ENCODE measurements around the gene YKT6. TPM values are rescaled to one million over a fixed set of nuclear protein-coding genes. Genes with fewer than 3 reads are reported as not detected.

Gene YKT6
- polyA plus RNA-seq, 3 donors, result 75.6 to 80.0 (median 77.7) TPM

DNA sequence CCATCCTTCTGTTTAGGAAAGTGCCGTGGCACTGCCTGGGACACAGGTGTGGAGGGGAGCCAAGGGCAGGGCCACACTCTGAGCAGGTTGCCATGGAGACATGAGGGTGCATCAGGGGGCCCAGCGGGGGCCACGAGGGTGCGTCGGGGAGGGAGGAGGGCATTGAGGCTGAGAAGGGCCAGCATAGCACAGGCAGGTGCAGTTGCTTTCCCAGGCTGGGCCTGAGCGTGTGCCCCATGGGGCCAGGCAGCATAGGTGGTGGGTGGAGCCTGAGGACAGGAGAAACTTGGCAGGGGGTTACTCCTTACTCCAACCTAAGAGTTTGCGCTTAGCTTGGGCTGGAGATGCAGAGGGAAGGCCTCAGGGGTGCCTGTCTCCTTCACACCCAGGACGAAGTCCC lies 15.2 kb downstream of the YKT6 start:
- no peak for DNase-seq

DNA sequence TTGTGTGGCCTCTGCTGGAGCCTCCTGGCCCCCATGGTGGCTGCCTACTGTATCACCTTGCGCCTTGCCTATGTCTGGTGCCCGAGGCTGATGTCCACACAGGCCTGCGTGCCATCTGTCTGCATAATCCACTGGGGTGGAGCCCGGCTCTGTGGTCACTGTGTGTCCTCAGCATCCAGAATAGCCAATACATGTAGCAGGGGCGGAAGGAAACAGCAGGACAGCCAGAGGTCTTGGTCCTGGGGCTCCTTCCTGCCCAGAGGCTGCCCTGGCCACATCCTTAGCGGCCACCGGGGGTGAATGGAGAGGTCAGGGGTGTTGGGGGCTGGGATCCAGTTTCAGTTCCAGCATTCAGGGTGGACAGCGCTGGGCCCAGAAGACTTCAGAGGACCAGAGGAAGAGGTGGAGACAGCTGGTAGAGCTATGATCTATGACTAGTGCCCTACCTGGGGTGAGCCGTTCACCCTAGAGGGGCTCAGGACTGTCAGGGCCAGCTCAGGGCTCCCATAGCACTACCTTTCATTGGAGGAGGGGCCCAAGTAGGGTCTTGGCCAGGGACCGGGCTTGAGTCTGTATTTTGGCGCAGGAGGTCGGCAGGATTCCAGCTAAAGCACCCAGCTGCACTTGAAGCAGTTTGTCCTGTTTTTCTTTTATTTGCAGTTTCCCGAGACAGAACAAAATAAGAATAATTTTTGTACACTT lies 15.9 kb downstream of the YKT6 start:
- no peak for DNase-seq

DNA sequence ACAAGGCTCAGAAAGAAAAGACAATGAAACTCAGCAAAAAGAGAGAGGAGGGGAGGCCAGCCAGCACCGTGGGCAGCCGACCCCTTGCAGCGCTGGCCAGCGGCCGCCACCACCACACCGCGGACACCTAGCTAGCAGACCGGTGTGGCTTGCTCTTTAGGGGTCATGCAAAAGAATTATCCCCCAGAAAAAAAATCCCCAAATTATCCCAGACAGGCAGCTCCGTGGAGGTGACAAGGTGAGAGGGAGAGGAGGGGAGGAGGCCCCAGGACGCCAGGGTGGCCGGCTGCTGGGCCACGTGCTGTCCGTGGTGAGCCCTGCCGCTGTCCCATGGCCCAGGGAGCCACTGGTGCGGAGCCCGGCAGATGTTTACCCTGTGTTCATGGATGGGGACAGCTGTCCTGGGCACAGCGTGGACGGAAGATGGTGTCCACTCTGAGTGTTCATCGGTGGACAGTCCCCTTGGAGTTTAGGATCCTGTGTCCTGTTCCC lies 16.5 kb downstream of the YKT6 start:
- no peak for DNase-seq

DNA sequence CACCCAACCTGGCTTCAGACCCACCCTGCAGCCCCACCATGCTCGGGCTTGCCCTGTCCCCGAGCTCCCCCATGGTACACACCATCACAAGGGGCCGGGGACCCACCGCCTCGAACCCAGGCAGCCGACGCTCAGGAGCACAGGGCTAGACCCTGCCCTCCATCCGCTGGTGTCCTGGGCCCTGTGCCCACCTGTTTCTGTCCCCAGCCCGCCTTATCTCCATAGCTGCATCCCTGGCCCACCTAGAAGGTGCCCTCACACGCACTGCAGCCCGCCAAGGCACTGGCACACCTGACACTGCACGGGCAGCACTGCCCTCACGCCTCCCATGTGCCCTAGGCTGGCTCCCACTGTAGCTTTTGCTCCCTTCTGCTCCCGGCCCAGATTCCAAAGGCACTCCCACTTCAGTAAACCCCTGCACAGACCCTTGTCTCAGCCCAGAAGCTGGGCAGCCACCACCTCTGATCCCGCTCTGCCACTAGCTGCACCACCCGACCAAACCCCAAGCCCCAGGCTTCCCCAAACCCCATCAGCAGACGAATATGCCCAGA lies 17.1 kb downstream of the YKT6 start:
- DNase-seq, result no peak

DNA sequence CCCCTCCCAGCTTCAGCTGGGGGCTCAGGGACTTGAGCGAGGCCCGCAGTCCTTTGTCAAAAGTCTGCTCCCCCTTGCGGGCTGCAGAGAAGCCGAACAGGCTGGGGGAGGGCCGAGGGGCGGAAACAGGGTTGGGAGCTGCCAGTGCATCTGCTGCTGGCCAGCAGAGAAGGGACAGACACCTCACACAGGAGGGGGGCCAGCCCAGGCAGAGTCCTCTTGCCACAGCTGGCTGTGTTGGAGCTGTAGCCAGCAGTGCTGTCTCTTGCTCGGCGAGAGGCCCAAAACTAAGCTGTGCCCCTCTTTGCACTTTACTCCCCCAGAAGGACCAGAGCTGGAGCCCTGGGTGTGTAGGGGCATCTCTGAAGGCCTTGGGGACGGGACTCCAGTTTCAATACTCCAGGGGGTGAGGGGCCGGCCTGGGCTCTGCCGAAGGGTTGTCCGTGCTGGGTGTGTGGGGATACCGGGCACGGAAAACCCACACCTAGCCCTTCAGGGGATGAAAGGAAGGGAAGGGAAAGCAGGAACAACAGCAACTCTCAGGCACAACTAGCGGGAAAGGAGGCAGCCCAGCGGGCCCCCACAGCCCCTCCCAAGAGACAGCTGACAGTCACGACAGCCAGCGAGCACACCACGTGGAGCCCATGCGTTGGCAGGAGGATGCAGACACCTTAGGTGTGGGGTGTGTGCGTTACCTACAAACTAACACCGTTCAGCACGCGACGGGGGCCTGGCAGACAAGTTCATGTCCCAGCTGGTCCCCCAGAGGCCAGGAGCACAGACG lies 17.8 kb downstream of the YKT6 start:
- no peak for DNase-seq

DNA sequence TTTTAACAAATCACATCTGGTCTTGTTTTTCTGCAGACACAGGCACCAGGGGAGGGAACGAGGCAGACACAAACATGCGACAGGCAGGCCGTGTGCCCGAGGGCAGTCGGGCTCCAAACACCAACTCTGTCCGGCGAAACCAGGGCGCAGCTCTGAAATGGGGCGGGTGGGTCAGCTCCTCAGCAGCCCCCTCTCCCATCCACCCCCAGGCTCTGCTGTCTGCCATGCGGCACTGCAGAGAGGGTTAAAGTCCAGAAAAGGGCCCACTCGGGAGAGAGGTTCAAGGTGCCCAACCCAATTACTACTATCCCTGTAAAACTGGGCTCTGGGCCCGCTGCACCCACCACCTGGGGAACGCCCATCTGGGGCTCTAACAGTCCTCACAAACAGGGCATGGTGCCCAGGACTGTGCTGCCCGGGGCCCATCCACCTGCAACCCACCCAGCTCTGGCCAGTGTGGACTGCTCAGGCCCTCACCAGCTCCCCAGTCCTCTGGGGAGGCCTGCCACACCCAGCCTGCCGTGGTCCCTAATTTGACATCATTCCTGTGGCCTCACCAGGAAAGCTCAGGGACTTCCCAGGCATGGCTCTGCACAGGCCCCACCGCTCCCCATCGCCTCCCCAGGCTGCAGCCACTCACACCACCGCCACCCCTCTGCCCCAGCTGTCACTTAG lies 18.7 kb downstream of the YKT6 start:
- DNase-seq, result no peak

DNA sequence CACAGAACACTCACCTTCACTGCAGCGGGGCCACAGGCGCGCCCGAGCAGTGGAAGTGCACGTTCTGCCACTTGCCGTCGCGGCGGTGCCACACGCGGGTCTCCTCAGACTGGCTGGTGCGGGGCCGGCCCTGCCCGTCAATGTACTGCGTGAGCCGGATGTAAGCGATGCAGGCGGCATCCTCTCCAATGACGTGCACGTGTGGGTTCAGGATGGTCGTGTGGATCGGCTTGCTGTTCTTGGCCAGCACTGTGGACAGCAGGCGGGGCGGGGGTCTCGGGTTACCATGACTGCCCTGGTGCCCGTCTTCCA lies 19.2 kb downstream of the YKT6 start:
- no peak for DNase-seq

DNA sequence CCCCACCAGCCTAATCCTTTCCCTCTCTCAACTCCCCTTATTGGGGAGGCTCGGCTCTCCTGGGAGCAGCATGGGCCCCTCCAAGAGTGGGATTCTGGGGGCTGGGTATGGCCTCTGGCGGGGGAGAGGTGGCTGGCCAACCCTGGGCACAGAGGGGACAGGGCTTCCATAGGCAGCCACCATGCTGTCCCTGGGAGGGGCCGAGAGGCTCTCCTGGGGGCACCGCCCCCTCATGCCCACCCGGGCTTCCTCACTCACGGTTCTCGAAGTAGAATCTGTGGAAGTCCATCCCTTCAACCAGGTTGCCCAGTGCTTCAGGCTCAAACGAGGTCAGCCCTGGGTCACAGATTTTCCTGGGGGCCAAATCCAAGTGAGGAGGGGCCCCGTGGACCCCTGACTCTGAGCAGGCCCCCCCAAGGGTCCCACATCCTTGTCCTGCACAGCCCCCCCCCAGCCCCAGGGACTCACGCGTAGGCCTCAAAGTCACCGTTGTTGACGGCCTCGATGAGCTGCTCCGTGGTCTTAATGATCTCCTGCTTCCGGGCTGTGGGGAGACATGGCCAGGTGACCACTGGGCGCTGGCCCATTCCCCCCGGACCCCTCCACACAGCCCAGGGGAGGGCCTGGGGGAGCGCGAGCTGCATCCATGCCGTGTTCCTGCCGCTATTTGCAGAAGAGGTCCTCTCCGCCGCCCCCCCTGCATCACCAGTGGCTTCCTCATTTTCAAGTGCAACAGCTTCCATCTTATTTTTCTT lies 19.8 kb downstream of the YKT6 start:
- no peak for DNase-seq

DNA sequence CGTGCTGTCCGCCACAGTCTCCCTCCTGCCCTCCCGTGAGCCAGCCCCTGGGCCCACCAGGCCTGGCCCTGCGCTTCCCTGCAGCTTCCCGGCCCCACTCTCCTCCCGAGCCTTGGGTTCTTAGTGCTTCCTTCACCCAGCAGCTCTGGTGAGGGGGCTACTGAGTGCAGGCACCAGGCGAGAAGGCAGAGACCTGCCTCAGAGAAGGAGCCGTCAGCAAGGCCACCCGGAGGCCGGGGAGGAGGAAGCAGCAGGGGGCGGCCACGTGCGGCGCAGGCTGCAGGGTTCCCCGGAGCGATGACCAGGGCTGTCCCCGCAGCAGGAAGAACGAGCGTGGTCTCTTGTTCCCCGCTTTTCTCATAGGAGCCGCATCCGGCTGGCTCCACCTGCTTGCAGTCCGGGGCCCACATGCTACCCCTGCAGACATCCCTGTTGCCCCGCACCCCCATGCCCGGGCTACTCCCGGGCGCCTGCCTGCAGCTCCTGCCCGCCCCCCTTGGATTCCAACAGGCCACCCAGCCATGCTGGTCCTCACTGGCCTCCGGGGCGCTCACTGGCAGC lies 20.5 kb downstream of the YKT6 start:
- DNase-seq, result no peak

DNA sequence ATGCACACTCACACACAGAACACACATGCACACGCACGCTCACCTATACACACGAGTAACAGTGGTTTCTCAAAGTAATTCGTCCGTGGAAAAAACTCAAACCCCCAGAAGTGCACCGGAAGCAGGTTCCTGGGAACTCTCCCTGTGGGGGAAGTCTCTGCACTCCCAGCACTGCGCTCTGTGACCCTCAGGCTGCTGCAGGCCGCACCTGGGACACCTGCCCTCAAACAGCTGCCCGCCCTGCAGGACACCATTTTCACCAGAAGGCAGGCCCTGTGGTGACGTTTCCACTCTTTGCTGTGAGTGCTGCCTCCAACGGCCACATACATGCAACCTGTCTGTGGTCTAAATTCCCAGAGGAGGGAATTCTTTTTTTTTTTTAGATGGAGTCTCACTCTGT lies 21.3 kb downstream of the YKT6 start:
- DNase-seq, result no peak

DNA sequence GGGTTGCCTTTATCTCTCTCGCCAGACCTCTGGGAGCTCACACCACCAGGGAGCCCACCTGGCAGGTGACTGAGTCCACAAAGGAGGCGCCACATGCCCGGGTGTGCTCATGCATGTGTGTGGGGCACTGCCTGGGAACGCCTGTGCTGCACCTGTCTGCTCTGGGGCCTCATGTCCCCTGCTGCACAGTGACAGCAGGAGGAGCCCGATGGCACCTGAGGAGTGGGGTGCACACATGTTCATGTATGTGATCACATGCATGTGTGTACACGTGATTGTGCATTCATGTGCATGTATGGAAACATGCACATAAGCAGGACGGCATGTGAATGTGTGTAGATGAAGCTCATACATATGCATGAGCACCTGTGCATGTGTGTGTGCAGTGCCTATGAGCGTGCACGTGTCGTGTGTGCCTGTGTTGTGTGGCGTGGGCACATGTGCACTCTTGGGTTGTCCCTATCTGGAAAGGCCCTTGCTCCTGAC lies 22.0 kb downstream of the YKT6 start:
- DNase-seq, result no peak

DNA sequence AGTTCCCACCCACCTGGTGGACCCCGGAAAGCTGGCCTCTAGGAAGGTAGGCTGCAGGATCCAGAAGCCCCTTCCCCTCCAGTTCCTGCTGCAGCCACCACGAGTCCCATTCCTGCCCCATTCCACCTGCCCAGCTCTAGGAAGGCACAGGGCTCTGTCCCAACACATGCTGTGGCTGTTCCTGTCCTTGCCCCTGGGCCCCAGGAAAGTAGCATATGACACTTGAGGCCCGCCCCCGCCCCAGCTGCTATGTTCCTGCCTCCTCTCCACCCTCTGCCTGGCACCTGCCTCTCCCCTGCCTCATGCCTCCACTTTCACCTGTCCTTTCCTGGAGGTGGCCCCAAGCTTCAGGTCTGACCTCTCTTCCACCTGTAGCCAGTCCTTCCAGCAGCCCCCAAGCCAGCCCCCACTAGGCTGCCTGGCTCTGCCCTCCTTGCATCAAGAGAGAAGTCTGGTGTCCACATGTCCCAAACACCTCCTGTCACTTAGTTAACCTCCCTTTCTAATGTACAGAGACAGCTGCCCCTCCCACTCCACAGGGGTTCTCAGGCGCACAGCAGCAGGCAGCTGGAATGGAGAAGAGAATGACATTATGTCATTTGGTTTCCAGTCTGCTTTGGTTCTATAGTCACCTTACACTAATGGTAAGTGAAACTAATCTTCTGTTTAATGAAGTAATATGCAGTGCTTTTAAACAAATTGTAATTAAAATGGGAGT lies 22.7 kb downstream of the YKT6 start:
- no peak for DNase-seq

DNA sequence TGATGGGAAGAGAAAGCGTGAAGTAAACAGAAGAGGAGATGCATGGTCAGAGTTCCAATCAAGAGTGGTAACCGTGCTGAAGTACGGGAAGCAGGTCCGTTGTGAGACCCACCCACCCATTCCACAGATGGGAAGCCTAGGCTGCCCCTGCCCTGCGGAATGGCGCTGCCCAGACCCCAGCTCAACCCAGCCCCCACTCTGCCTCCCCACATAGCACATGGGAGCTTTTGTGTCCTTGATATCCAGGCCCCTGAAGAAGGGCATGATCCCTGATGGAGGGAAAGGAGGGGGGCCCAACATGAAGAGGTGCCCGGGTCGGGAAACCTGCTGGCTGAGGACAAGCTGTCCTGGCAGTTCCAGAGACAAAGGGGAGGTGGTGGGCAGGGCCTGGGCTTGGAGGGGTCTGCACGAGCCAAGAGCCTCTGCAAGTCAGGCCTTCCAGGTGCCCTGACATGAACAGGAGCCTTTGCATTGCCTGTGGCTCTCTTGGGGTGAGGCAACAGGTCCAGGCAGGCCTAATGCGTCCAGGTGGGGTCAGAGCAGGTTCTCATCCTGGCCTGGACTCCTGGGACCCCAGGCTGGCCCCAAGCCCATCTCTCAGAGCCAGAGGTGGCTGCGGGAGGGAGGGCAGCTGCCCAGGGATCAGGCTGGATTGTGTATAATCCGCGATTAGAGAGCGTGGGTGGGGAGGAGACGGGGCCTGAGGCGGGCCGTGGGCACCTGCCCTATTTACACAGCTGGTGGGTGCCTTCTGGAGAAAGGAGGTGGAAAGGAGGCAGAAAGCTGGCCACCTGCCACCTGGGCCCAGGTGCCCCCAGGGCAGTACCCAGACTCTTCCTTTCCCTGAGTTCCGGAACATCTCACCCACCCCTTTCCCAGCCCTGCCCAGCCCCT lies 23.5 kb downstream of the YKT6 start:
- DNase-seq, result no peak

DNA sequence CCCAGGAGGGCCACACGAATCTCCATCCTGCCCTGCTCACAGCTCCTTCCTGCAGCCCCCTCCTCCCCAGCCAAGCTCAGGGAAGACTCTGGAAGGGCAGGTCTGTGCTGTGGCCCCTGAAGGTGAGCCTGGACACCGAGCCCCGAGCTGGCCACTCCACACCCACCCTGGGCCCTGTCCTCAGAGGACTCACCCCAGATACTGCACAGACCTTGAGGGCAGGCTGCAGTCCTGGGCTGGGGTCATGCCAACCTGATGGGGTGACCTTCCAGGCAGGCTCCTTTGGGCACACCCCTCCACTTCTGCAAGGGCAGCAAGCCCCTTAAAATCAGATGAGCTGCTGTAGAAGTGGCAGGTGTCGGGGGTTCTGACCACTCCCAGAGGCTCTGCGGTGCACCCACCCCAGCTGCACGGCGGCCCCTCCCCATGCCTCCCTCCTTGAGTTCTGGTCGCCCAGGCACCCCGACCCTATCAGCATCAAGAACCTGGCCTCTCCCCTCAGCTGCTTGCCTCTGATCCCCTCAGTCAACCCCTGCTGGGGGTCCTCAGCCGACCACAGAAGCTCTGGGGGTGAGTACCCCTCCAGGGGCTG lies 24.3 kb downstream of the YKT6 start:
- no peak for DNase-seq

DNA sequence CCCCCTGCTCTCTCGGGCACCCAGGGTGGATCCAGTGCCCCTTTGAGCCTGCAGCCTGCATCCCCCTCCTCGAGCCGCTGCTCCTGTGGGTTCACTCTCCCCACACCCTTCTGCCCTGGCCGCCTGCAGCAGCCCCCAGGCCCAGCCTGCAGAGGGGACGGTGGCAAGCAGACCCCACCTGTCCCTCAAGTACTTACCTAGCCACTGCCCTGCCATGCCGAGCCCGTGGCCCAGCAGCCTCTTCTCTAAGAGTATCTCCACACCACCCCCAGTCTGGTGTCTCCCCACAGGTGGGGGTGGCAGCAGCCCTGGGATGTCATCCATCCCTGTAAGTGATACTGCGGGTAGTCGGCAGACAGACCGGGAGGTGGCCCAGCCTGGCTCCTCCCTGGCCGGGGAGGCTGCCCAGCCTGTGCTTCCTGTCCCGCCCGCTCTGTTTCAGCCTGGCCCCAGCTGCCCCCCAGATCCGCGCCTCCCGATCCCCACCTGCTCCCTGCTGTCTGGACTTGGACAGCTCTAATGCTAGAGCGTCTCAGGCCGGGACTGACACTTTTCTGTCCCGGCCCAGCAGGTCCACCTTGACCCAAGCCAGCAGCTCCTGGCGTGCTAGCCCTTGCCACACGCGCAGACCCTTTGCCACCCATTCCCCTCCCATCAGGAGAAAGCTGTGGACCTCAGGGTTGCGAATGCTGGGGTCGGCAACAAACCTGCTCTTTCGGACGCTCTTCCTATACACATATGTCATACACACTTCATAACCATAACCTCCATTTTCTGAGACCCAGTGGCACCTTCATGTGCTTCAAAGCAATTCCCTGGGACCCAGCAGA lies 25.0 kb downstream of the YKT6 start:
- DNase-seq, result no peak

DNA sequence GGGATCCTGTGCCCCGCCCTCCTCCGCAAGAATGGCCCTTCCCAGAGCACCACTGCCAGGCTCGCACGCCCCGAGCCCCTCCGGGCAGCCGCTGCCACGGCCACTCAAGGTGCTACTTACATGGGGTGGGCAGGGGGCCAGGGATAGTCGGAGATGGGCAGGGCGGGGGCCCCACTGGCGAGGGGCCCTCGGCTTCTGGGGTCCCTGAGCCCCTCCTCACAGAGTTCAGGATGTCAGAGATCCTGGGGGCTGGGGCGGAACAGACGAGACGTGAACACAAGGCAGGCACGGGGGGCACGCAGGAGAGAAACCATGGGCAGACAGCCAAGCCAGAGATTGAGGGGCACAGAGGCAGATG lies 25.6 kb downstream of the YKT6 start:
- no peak for DNase-seq

DNA sequence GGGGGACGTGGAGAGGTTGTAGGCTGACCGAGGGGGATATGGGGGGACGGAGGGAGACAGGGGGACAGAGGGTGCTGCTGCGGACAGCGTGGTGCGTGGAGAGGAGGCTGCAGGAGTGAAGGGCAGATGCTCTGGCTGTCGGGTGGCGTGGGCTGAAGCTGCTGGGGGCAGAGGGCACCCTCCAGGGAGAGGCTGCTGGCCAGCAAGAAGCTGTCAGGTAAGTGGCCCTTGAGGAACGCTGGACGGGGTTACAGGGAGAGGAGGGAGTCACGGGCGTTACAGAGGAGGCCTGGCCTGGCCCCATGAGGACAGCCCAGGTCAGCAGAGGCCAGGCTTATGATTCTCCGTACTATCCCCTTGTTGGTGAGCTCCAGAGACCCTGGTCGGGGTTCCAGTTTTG lies 27.1 kb downstream of the YKT6 start:
- no peak for DNase-seq

DNA sequence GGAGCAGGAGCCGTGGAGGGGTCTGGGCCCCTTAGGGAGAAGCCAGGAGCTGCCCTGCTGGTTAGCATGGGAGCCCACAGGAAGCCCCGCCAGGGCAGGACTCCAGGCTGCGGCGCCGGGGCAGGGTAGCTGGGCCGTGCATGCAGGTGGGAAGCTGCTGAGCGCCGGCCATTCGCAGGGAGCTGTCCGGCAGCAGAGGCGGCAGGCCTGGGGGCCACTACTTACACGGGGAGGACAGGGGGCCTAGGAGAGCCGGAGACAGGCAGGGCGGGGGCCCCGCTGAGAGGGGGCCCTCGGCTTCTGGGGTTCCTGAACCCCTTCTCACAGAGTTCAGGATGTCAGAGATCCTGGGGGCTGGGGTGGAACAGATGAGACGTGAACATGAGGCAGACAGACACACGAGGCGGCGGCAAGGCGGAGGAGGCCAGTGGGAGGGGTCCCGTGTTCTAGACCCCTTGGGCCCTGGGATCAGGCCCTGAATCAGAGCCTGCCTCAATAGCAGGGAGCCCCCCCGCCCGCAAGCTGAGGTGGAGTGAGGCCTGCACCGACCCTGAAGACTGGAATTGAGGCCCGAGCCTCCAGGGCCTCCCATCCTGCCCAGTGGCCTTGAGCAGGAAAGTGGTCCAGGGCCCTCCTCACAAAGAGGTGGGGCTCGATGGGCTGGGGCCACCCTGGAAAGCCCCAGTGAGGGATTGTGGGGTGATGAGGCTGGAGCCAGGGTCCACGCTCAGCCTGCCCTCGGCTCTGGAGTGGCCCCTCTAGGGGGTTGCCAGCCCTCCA lies 28.0 kb downstream of the YKT6 start:
- DNase-seq, result no peak
